HG02973 (cell line): Measurements from ENCODE around the gene HIVEP1.

Experiments used
- ATAC-seq: cut with Tn5 transposase; IDR thresholded peaks from one replicate; pipeline ENCODE4 v1.9.1; 2021; ENCODE audit warnings: moderate library complexity; ENCODE audit not compliant: unreplicated experiment

The HIVEP1 gene

GRCh38 chr6:12012038-12012557, at the start of gene HIVEP1:
Gene HIVEP1, plus strand, starts transcription at chr6:12012312. Its CDS starts 3,317 bp downstream, at chr6:12015629.
- ATAC-seq = peak; percentile 1

GRCh38 chr6:11963756-11964500, 48.2 kb upstream of the HIVEP1 start:
- no peak for ATAC-seq

- no peak for ATAC-seq
Measured at GRCh38 chr6:11964729-11965335, 47.3 kb upstream of the HIVEP1 start.

GRCh38 chr6:11965499-11965898, 46.6 kb upstream of the HIVEP1 start:
- ATAC-seq = no peak

- ATAC-seq = peak; percentile 62
Measured at GRCh38 chr6:11968241-11968806, 43.8 kb upstream of the HIVEP1 start.

GRCh38 chr6:11969092-11969491, 43.0 kb upstream of the HIVEP1 start:
- no peak for ATAC-seq

GRCh38 chr6:11970114-11970513, 42.0 kb upstream of the HIVEP1 start:
- ATAC-seq = no peak

GRCh38 chr6:11971154-11971553, 41.0 kb upstream of the HIVEP1 start:
- ATAC-seq = no peak

GRCh38 chr6:11972270-11972669, 39.8 kb upstream of the HIVEP1 start:
- ATAC-seq = no peak

- ATAC-seq = no peak
Measured at GRCh38 chr6:11972806-11973205, 39.3 kb upstream of the HIVEP1 start.

- no peak for ATAC-seq
Measured at GRCh38 chr6:11973238-11973637, 38.9 kb upstream of the HIVEP1 start.

- no peak for ATAC-seq
Measured at GRCh38 chr6:11974089-11974488, 38.0 kb upstream of the HIVEP1 start.

- ATAC-seq = peak; percentile 95
Measured at GRCh38 chr6:11975353-11975977, 36.6 kb upstream of the HIVEP1 start.

- ATAC-seq = no peak
Measured at GRCh38 chr6:11976489-11976888, 35.6 kb upstream of the HIVEP1 start.

GRCh38 chr6:11977193-11977592, 34.9 kb upstream of the HIVEP1 start:
- no peak for ATAC-seq

- no peak for ATAC-seq
Measured at GRCh38 chr6:11977738-11978137, 34.4 kb upstream of the HIVEP1 start.

GRCh38 chr6:11978169-11978987, 33.7 kb upstream of the HIVEP1 start:
- ATAC-seq = no peak

- no peak for ATAC-seq
Measured at GRCh38 chr6:11979866-11980265, 32.2 kb upstream of the HIVEP1 start.

GRCh38 chr6:11983306-11983705, 28.8 kb upstream of the HIVEP1 start:
- ATAC-seq = no peak

- no peak for ATAC-seq
Measured at GRCh38 chr6:11987386-11987785, 24.7 kb upstream of the HIVEP1 start.

- no peak for ATAC-seq
Measured at GRCh38 chr6:11989386-11989785, 22.7 kb upstream of the HIVEP1 start.
